Panc1 (cell line): Measurements from ENCODE around the gene DPEP1. TPM values are rescaled to one million over a fixed set of nuclear protein-coding genes. Genes with fewer than 3 reads are reported as not detected.
"Not testable (repeated sequence)": the region's sequence is repeated elsewhere in the genome, so short reads cannot be mapped to it uniquely, and the experiment has no call there.

ENCODE experiments used
- ATAC-seq: fragments of 200-7000 bp; cut with Tn5 transposase; 2 replicates; pipeline ENCODE4 v1.9.1; 2020; ENCODE audit warnings: mild to moderate bottlenecking, moderate library complexity
- BruUV-seq: library from RNA; stranded (reverse); fragments of 400-500 nt; replicated peaks from 2 replicates; lab custom pipeline; 2021; lab: Mats Ljungman, UMichigan
- CTCF ChIA-PET: fragments of 300-600 bp; sonication (Branson Sonifier 250); formaldehyde crosslinking; loops from one replicate; lab custom pipeline; 2022; ENCODE audit warnings: antibody characterized with exemption; lab: Charles Lee
- POLR2A ChIA-PET: fragments of 300-600 bp; sonication (Branson Sonifier 250); formaldehyde crosslinking; loops from one replicate; lab custom pipeline; 2022; ENCODE audit warnings: antibody characterized with exemption; lab: Charles Lee
- DNase-seq: peaks from one replicate; pipeline ENCODE4 v3.0.0-alpha.2; 2010; ENCODE audit warnings: low read depth, low spot score
- H3K27ac ChIP-seq: 2 replicates; pipeline ENCODE4 v1.5.1; 2011; ENCODE audit warnings: mild to moderate bottlenecking, low read length, inconsistent platforms
- H3K27me3 ChIP-seq: fragments of 200-500 bp; sonication (Bioruptor generic); 2 replicates; pipeline ENCODE4 v1.6.0; 2014; ENCODE audit warnings: low read length, inconsistent platforms; ENCODE audit not compliant: control insufficient read depth, insufficient read depth
- H3K36me3 ChIP-seq: fragments of 200-500 bp; sonication (Bioruptor generic); 2 replicates; pipeline ENCODE4 v1.5.1; 2014; ENCODE audit warnings: inconsistent platforms, mild to moderate bottlenecking, low read length, moderate library complexity; ENCODE audit not compliant: control insufficient read depth, insufficient read depth
- H3K4me1 ChIP-seq: 2 replicates; pipeline ENCODE4 v1.5.1; 2011; ENCODE audit warnings: inconsistent platforms, mild to moderate bottlenecking, low read length, moderate library complexity; ENCODE audit not compliant: control insufficient read depth, insufficient read depth
- H3K4me3 ChIP-seq, 2 experiments: 2 replicates each; pipeline ENCODE4 v1.5.1; 2011 to 2012; ENCODE audit warnings: low read depth in 2 of 2, low read length in 2 of 2, mild to moderate bottlenecking in 2 of 2, inconsistent platforms in 1 of 2, moderate library complexity in 1 of 2
- H3K9me3 ChIP-seq: fragments of 200-500 bp; sonication (Bioruptor generic); 2 replicates; pipeline ENCODE4 v1.5.1; 2014; ENCODE audit warnings: low read depth, mild to moderate bottlenecking, inconsistent platforms, low read length, moderate library complexity; ENCODE audit not compliant: control insufficient read depth, insufficient read depth
- POLR2AphosphoS5 ChIP-seq: IDR thresholded peaks from 2 replicates; pipeline ENCODE4 v1.6.1; 2012; ENCODE audit warnings: mild to moderate bottlenecking, low read depth, low read length, moderate library complexity
- SIN3A ChIP-seq: IDR thresholded peaks from 2 replicates; pipeline ENCODE4 v1.6.1; 2012; ENCODE audit warnings: low read depth, mild to moderate bottlenecking, low read length, moderate library complexity, borderline replicate concordance; ENCODE audit not compliant: insufficient read depth
- TCF7L2 ChIP-seq: IDR thresholded peaks from 2 replicates; pipeline ENCODE4 v1.6.1; 2011; ENCODE audit warnings: mild to moderate bottlenecking, low read depth, low read length, inconsistent platforms
- in situ Hi-C: cut with HindIII; loops from 2 replicates; pipeline ENCODE4 v1.10.0; 2016; ENCODE audit warnings: low sequenced_read_pairs, low pct_unique_long_range_greater_than_20kb
- intact Hi-C: fragments of 100-400 bp; cut with micrococcal nuclease; formaldehyde crosslinking; loops from one replicate; pipeline ENCODE4 v1.10.0; 2022; ENCODE audit not compliant: unreplicated experiment
- total RNA-seq: library from RNA; stranded (reverse); gene quantifications from one replicate; pipeline ENCODE4 v1.2.1, GENCODE V29; 2021; ENCODE audit not compliant: unreplicated experiment
- TF ChIP-seq, protein P1 (sequence below): fragments of 450-650 bp; IDR thresholded peaks from 2 replicates; pipeline ENCODE4 v1.5.1; 2017; ENCODE audit warnings: mild to moderate bottlenecking
- TF ChIP-seq, protein P2 (sequence below), 2 experiments: IDR thresholded peaks; 2 replicates each; pipeline ENCODE4 v1.6.1; 2011 to 2012; ENCODE audit warnings: low read depth in 2 of 2, control low read depth in 1 of 2, low read length in 1 of 2, mild to moderate bottlenecking in 1 of 2, moderate library complexity in 1 of 2; ENCODE audit not compliant: insufficient read depth in 1 of 2

The DPEP1 gene
- total RNA-seq, 1 experiment from 2014 or later = 0.18 TPM

DNA sequence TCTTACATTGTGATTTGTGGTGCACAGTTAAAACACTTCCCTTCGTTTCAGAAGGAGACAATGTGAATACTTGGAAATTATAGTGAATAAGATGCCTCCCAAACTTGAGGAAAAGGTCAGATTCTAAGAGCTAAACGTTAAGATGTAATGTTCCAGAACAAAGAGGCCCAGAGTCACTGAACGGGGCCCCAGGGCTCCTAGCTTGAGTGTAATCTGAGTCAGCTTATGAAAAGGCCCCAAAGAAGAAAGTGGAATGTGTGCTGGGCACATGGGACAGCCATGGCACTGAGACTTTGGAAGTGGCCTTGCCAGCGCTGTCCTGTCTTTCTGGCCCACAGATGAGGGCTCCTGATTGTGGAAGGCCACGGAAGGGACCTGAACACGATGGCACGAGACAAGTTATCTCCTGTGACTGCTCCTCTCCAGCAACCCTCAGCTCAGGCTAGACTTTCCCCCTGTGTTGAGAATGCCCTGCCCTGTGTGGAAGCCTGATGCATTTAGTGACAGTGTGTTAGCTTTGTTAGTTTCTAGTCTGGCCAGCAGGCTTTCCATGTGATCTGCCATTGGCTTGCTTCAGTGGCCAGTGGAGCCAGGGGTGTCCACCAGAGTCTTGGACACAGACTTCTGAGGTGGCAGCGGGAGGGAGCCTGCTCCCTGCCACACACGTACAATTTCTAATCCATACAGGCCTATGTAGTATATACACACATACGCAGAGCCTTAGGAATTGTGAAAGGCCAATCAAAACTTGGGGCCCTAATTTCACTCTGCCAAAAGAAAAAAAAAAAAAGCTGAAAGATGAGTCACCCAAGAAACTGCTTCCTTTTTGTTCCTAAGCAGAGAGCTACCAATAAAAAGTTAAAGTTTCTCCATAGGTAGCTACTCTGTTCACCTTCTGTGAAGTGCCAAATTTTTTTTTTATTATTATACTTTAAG, 57.3 kb downstream of the DPEP1 start (continued):
- TF ChIP-seq, protein P1, sequence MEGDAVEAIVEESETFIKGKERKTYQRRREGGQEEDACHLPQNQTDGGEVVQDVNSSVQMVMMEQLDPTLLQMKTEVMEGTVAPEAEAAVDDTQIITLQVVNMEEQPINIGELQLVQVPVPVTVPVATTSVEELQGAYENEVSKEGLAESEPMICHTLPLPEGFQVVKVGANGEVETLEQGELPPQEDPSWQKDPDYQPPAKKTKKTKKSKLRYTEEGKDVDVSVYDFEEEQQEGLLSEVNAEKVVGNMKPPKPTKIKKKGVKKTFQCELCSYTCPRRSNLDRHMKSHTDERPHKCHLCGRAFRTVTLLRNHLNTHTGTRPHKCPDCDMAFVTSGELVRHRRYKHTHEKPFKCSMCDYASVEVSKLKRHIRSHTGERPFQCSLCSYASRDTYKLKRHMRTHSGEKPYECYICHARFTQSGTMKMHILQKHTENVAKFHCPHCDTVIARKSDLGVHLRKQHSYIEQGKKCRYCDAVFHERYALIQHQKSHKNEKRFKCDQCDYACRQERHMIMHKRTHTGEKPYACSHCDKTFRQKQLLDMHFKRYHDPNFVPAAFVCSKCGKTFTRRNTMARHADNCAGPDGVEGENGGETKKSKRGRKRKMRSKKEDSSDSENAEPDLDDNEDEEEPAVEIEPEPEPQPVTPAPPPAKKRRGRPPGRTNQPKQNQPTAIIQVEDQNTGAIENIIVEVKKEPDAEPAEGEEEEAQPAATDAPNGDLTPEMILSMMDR = no peak

DNA sequence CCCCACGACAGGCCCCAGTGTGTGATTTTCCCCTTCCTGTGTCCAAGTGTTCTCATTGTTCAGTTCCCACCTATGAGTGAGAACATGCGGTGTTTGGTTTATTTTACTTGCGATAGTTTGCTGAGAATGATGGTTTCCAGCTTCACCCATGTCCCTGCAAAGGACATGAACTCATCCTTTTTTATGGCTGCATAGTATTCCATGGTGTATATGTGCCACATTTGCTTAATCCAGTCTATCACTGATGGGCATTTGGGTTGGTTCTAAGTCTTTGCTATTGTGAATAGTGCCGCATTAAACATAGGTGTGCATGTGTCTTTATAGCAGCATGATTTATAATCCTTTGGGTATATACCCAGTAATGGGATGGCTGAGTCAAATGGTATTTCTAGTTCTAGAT, 58.1 kb downstream of the DPEP1 start:
- intact Hi-C loops, H3K4me3 ChIP-seq, CTCF ChIA-PET, H3K4me1 ChIP-seq, ATAC-seq, H3K36me3 ChIP-seq, POLR2A ChIA-PET, H3K27me3 ChIP-seq, H3K27ac ChIP-seq, in situ Hi-C loops, DNase-seq, BruUV-seq, H3K9me3 ChIP-seq: not testable (repeated sequence)

DNA sequence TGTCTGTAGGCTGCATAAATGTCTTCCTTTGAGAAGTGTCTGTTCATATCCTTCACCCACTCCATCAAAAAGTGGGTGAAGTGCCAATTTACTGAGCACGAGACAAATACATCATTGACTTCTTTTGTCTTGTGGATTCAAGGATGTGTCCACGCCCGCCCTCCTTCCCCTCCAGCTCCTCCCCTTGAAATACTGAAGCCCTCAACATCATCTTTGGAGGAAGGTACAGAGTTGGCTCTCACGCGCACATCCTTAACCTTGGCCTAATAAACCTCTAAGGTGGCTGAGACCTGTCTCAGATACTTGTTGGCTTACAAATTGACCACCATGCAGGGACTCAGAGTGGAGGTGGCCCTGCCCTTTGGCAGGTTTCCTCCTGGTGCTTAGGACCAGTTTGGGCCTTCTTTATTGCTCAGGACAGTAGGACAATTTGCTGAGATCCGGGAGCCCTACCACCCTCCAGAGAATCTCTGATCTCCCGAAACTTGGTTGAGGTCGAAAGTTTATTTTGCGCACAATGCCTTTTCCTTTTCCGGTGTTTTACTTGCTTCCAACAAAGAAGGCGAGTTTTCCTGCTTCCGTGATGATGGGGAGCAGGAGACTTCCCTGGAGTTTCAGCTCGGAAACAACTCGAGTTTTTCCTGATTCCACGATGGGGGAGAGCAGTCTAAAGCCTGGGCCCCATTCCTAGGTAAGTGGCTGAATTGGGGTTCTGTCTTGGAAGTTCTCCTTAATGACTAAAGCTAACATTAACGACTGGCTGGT, 58.9 kb downstream of the DPEP1 start:
- ATAC-seq (no peak), DNase-seq (no peak)
- H3K4me3 ChIP-seq = no peak overlapping the region
- BruUV-seq = no TSS peak
- in situ Hi-C loops (no loop called here), intact Hi-C loops (no loop called here)
- ChIA-PET POLR2A (no interaction called here), CTCF (no interaction called here)
- H3K36me3 ChIP-seq = no peaks in the 10 kb centered on the region
- TF ChIP-seq POLR2AphosphoS5 = no peak
- TF ChIP-seq SIN3A = no peak
- TF ChIP-seq, protein P1 = no peak
- TF ChIP-seq, protein P2, sequence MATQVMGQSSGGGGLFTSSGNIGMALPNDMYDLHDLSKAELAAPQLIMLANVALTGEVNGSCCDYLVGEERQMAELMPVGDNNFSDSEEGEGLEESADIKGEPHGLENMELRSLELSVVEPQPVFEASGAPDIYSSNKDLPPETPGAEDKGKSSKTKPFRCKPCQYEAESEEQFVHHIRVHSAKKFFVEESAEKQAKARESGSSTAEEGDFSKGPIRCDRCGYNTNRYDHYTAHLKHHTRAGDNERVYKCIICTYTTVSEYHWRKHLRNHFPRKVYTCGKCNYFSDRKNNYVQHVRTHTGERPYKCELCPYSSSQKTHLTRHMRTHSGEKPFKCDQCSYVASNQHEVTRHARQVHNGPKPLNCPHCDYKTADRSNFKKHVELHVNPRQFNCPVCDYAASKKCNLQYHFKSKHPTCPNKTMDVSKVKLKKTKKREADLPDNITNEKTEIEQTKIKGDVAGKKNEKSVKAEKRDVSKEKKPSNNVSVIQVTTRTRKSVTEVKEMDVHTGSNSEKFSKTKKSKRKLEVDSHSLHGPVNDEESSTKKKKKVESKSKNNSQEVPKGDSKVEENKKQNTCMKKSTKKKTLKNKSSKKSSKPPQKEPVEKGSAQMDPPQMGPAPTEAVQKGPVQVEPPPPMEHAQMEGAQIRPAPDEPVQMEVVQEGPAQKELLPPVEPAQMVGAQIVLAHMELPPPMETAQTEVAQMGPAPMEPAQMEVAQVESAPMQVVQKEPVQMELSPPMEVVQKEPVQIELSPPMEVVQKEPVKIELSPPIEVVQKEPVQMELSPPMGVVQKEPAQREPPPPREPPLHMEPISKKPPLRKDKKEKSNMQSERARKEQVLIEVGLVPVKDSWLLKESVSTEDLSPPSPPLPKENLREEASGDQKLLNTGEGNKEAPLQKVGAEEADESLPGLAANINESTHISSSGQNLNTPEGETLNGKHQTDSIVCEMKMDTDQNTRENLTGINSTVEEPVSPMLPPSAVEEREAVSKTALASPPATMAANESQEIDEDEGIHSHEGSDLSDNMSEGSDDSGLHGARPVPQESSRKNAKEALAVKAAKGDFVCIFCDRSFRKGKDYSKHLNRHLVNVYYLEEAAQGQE (IDR thresholded peaks at IDR 0.05; ENCODE audit: insufficient read depth in 1 of 2, low read depth in 2 of 2, low read length in 1 of 2) = no peak
- TF ChIP-seq TCF7L2 = no peak
- H3K4me1 ChIP-seq = no peaks in the 10 kb centered on the region
- H3K27me3 ChIP-seq = no peaks in the 10 kb centered on the region
- H3K9me3 ChIP-seq = no peaks in the 10 kb centered on the region
- no peak overlapping the region for H3K27ac ChIP-seq
